Measurements from ENCODE around the gene RAPGEF3.

The RAPGEF3 gene

DNA sequence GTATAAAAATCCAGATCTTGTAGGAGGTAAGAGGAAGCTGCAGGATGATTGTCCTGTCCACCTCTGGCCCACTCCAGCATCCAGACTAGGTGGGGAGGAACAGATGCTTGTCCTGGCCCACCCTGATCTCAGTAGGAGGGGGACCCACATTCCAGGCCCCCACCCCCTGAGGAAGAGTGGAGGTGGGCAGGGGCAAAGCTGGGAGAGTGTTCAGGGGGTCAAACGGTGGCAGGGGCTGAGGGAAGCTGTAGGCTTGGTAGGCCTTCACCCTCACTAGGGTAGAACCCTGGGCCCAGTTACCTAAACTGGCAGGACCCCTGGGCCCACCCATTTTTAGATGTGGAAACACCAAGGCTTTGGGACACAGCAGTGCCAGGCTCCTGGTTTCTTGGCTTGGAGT, 18.5 kb upstream of the RAPGEF3 start:
- DNase-seq (ENCODE audit: low read depth in 2 of 2), result no peak

DNA sequence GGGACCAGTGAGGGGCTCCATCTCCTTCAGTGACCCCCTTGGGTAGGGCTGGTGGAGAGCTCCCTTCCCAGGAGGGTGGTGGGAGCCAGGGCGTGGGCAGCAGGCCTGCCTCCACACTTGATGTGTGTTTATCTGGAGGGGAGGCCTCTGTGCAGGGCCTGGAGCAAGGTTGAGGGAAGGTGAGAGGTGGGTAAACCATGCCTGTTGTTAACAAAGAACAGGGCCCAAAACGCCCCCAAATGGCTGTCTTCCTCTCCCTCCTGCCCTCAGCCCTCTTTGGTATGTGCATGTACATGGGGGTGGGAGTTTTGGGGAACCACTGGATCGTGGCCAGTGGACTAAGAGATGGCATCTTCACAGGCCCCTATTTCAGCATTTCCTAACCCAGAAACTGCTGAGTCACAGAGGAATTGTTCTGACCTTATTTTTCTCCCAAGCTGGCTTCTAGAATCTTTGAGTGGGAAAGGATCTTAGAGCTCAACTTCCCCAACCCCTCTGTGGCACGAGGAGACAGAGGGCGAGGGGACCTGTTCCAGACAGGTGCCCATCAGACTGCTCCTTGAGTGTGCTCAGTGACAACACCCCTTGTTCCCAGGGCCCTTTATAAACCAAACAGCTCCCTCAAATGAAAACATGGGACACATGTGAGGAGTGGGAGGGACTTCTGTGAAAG, 17.9 kb upstream of the RAPGEF3 start:
- no peak for DNase-seq (ENCODE audit: low read depth in 2 of 2)

DNA sequence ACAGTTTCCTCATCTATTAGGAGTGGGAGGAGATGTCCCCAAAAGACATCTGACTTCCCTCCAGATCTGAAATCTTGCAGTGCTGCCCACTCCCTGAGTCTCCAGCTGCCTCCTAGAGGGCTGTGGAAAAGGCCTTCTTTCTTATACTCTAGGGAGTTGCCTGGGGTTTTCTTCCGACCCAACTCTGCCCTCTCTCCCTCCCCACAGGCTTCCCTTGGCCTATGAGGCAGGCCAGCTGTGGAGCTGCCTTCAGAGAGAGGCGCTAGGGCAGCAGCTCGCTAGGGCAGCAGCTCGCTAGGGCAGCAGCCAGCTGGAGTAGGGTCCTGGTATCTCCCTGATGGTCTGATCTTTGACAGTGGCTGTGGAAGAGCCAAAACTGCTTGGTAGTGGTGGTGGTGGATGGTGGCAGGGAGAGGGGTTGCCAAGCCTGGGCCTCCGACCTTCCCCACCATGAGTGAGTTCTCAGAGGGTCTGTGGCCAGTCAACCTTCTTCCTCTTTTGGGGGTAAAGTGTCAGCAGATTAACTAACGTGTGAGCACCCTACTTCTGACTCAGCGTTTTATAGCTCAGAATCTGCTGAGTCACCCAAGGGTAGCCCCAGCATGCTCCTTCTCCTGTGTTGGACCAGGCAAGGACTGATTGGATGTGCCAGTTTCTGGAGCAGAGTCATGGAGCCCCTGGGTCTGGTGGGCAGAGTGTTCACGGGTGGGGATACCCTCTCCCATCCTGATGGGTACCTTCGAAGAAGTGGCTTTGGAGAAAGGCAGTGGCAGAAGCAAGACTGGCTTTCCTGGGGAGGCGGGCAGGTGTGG, 16.6 kb upstream of the RAPGEF3 start:
- DNase-seq (ENCODE audit: low read depth in 2 of 2), result no peak

DNA sequence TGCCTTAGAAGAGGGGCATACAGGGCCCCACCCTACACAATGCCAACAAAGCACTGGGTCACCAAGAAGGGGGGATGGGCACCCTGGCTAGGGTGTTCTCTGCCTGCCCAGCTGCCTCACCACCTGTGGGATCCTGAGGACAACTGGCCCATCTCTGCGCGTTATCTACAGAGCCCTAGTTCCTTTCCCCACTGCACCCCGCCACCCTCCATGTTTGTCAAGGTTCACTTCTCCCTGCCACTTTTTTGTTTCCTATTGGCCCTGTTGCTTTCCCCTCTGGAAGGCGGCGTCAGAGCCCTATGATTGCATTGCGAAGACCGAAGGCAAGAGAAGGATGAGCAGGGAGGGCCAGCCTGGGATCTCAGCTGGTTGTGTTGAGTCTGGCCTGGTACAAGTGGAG, 16.0 kb upstream of the RAPGEF3 start:
- DNase-seq (ENCODE audit: low read depth in 2 of 2), result no peak

DNA sequence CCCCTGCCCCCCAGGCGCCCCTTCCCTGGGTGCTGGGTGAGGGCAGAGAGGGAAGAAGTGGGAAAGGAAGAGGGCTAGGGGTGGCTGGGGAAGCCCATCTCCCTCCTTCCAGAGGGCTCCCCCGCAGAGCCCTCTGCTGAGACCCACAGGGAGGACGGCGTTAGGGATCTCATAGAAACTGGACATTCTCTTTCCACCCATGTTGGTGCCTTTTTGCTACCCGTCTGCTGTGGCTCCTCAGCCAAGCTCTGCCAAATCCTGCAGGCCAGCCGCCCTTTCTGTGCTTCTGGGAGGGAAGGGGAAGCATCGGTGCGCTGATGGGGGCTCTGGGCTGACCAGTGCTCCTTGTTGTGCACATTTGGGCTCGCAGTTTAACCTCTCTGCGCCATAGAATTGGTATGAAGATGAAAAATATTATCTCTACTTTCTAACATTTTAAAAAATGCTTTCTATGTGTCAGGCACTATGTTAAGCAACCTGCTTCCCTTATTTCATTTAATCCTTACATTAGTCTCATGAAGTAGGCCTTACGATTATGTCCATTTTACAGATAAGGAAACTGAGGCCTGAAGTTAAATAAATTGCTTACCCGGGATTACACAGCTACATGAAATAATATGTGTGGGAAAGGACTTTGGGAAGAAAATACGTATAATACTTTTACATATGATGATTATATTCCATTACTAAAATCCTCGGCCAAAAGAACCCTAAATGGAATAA, 15.3 kb upstream of the RAPGEF3 start:
- no peak for DNase-seq (ENCODE audit: low read depth in 2 of 2)

DNA sequence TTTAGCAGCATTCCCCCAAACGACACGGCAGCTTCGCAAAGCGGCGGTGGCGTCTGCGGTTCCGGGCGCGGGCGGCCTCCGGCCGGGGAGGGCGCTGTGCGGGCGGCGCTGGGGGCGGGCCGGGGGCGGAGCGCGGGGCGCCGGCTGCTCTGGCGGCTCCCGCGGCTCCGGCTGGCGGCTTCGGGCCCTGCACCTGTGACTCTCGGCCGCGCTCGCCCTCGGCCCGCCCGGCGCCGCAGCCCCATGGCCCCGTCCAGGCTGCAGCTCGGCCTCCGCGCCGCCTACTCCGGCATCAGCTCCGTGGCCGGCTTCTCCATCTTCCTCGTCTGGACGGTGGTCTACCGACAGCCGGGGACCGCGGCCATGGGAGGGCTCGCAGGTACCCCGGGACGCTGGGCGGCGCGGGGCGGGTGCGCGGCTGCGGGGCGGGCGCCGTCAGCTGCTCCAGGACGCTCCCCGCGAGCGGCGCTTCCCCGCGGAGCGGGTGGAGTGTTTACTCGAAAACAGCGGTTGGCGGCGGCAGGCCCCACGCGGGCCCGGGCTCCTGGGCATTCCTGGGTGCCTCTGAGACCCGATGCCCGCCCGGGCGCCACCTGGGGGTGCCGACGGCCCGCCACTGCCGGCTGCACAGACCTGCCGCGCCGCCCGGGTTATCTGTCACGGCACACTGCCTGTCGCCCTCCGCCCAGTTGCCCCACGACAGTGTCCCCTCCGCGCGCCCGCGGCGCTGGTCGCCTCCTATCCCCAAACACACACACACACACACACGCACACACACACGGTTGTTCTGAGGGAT, 14.6 kb upstream of the RAPGEF3 start, which contains the start of gene SLC48A1:
Gene SLC48A1, plus strand, starts transcription at position 177 of the 796 bp plus-strand sequence. Its CDS starts 67 bp downstream, at position 244.
- peak; percentile 55 to 59 for DNase-seq (ENCODE audit: low read depth in 2 of 2)

DNA sequence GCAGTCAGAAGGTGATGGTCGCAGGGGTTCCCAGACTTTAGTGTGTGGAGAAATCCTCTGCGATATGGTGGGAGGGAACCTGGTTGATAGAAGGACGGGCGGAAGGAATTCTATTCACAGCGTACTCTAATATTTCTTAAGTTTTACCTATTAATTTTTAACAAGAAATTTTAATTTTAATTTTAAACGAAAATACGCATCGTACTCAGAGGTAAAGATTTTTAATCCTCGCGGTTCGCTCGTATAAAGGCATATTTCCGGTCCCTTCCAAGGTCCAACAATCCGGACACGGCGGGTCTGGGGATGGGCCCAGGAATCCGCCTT, 14.0 kb upstream of the RAPGEF3 start:
- DNase-seq (ENCODE audit: low read depth in 2 of 2), result no peak

DNA sequence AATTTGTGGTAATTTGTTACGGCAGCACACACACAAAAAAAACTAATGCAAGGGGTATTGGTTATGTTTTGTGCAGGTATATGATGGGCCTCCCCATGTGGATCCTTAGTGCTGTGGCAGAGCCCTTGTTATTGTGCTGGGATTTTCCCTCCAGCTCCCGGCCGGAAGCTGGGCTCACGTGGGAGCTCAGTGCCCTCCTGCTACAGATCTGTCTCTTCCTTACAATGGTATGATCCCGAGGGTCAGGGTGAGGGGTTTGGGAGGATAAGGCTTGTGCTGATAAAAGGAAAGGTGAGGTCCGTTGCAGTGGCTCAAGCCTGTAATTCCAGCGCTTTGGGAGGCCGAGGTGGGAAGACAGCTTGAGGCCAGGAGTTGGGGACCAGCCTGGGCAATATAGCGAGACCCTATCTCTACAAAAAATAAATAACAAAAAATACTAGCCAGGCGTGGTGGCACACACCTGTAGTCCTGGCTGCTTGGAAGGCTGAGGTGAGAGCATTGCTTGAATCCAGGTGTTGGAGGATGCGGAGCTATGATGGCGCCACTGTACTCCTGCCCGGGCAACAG, 13.5 kb upstream of the RAPGEF3 start:
- no peak for DNase-seq (ENCODE audit: low read depth in 2 of 2)

DNA sequence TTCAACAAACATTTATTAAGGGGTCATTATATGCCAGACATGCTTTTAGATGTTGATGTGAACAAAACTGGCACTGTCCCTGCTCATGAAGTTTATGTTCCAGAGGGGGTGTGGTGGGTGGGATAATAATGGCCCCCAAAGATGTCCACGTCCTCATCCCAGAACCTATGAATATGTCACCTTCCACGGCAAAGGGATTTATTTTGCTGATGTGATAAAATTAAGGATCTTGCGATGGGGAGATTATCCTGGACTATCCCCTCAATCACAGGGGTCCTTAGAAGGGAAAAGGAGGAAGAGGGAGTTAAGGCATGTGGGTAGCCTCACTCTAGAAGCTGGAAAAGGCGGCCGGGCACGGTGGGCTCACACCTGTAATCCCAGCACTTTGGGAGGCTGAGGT, 12.6 kb upstream of the RAPGEF3 start:
- DNase-seq (ENCODE audit: low read depth in 2 of 2), result no peak

DNA sequence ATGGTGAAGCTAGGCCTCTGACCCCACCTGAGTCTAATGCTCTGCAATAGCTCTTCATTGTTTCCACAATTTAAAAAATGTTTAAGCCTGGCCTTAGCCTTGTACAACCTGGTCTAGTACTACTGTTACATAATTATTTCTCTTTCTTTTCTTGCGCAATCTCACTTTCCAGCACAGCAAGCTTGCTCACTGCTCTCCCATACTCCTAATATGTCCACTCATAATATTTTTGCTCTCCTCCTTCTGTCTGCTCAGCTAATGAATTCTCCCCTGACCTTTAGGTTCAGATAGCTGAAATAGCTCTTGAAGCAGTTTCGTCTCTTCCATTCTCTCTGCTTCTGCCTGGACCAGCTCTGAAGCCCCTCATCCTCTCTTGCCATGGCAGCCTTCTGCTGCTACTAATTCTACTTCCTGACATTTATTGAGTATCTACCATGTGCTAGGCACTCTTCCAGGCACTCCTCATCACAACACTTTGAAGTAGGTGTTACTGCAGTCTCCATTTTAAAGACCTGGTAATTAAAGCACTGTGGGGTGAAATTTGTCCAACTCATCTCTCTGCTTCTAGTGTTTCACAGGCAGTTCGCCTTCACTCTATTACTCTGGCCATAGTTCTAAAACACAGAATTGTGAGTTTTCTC, 11.5 kb upstream of the RAPGEF3 start:
- no peak for DNase-seq (ENCODE audit: low read depth in 2 of 2)

DNA sequence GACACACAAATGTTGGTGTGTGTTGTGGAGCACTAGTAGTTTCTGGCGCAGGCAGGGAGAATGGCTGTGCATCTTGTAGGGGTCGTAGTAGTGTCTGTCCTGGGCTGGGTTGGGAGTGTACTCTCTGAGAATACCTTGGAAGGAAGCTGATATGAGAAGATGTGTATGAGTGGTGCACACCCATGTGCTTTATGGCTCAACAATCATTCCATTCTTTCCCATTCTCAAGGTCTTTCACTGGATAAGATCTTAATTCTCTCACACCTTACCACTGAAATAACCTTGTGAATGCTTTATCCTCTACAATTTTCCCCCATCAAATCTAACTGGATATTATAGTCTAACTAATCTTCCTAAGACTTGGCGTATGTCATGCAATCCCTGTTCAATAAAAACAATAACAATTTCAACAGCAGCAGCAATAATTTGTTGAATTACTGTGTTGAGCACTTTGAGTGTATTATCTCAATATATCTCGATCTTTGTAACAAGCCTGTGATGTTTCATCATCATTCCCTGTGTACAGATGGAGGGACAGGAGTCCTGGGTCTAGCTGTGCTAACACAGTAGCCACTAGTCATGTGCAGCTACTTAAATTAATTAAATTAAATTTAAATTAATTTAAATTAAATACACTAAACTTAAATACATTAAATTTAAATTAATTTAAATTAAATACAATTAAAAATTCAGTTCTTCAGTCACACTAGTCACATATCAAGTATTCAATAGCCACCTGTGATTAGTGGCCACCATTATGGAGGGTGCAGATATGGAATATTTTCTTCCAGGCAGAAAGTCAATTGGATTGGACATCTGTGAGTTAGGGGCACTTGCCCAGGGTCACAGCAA, 10.8 kb upstream of the RAPGEF3 start:
- DNase-seq (ENCODE audit: low read depth in 2 of 2), result no peak

DNA sequence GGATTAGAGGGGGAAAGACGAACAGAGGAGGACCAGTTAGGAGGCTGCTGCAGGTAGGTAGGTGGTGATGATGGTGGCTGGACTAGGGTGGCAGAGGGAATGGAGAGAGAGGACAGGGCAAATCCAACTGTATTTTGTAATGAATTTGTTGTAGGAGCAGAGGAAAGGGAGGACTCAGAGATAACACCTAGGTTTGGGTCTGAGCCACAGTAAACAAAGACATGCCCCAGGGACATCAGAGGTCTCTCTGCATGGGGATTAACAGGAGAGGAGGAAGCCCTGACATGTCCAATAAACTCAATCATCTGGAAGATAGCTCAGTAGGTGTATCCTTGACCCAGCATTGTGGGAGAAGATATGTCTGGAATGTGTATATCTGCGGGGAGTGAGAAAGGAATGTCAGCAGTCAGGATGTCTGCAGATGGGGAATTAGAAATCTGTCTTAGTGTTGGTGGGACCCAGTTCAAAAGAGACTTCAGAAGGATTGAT, 9.7 kb upstream of the RAPGEF3 start:
- DNase-seq (ENCODE audit: low read depth in 2 of 2), result no peak

DNA sequence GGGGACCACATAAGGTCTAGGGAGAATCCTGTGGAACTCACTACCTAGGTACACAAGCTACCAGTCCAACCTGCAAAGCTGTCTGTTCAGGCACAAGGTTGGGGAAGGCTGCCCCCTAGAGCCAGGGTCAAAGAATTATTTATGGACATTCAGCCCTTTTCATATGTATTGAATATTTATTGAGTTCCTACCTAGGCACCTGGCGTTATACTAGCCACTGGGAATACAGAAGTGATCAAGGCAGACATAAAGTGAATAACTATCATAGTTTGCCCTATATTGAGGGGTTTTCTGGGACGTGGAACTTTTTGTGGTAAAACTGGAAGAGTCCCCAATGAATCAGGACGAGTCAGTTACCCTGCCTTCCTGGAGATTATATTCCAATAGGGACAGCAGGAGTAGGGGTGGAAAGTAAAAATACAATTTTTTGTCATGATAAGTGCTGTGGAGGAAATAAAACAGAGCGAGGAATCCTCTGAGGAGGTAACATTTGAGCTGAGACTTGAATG, 8.6 kb upstream of the RAPGEF3 start:
- DNase-seq (ENCODE audit: low read depth in 2 of 2), result peak; percentile 30 to 46

DNA sequence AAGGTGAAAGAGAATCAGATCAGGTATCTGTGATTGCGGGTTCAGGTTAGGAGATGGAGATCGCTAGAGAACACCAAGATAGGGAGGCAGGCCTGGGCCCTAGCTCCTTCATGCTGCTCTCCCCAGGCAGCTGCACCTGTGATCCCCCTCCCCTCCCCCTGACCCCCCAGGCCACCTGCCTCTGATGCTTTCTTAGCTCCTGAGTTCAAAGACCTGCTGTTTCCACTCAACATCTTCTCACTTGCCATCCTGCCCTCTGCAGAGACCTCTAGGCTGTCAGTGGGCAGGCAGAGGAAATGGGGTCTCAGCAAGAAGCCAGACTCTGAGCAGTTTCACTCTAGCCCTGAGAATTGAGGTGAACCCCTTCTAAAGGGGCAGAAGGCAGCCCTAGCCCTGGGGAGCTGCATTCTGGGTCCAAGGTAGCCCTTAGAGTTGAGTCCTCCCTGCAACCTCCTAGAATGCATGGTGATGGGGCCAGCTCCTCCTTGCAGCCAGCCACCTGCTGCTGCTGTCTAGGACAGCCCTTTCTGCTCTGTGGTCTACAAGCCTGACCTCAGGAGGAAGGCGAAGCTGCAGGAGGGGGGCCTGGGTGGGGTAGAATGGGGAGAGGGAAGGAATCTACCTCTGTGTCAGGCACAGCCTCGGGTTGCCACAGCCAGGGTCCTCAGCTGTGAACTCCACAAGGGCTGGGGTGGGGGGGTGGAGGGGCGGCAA, 8.0 kb upstream of the RAPGEF3 start:
- DNase-seq (ENCODE audit: low read depth in 2 of 2), result no peak

DNA sequence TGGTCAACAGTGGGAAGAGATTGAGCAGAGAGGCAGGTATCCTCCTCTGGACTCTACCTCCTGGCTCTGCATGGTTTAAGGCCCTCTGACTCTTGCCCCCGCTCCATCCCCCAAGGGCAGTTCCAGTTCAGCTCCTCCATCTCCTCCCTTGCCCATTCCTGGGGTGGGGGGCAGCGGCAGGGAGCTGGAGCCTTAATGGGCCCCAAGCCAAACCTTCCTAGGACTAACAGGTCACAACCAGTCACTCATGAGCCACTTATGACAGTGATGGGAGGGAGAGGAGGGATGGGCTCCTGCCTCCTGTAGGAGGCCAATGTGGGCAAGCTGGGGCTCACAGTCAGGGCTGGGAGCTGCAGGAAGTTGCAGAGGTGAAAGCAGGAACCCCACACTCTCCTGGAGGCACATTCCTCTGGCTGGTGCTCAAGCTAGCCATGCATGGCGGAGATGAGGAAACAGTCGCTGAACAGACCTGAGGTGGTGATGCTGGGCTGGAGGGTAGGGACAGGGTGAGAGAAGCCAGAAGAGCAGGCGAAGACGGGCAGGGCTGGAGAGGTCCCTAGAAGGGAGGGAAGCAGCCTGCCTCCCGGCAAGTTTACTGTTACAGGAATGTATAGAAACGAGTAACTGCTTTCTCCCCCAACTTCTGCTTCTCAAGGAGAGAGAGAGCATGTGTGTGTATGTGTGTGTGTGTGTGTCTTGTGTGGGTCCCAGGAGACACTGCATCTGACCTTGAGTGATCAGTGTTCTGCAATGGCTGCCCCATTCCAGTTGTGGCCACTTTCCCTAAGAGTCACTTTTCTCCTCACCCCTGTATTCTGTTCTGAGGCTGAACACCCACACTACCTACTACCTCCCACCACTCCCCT, 5.0 kb upstream of the RAPGEF3 start:
- DNase-seq (ENCODE audit: low read depth in 2 of 2), result no peak

DNA sequence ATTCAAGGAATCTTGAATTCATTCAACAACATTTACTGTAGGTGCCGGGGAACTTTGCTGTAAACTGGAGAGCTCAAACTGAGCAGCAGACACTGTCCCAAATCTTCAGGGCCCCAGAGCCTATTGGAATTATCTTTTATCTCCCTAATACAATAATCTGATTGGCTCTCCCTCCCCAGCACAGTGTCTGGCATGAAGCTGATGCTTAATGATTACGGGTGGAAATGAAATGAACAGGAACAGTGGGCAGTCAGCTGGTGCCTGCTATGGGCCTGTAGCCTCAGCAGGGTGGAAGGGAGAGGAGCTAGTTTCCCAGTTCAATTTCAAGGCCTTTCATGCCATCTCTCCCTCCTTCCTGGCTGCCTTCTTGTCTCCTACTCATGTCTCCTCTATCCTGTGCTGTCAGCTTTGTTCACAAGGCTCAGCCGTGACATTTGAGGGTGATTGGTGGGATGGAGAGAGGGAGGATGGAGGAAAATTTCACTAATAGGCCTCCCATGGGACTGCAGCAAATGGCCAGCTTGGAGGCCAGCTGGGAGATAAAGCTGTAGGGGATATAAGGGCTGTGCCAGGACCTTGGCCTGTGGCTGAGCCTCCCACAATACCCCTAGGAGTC, 4.3 kb upstream of the RAPGEF3 start:
- no peak for DNase-seq (ENCODE audit: low read depth in 2 of 2)

DNA sequence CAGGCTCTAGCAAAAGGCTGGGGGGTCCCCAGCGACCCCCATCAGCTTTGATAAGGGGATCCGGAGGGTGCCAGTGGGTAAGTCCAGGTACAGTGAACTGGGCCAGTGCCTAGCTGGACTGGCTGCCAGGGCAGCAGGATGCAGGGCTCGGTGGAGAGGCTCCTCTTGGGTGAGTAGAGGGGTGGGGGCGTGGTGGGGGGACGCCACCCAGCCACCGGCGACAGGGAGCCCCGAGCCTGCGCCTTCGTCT, 171 bp downstream of the RAPGEF3 start:
- no peak for DNase-seq (ENCODE audit: low read depth in 2 of 2)
